ENCODE data around the gene ZNF429.

GRCh38 chr19:21564406-21564805 lies 59.0 kb downstream of the ZNF429 start:
- no peak for TF ChIP-seq CTCF (IDR thresholded peaks at IDR 0.05)
- no peak for TF ChIP-seq REST (IDR thresholded peaks at IDR 0.05; ENCODE audit: insufficient read depth in 1 of 2, low read depth in 2 of 2, low read length in 1 of 2)

Measured in Panc1 (cell line).